Upper lobe of left lung (tissue), 4 donors: ENCODE results near the gene CHMP2A.

ENCODE experiments used
- EP300 ChIP-seq, 4 donors: sonication (generic); formaldehyde crosslinking; IDR thresholded peaks; one replicate each; pipeline ENCODE4 v1.5.1; 2017; ENCODE audit warnings: antibody characterized with exemption in 4 of 4, control low read depth in 2 of 4
- POLR2AphosphoS5 ChIP-seq, 2 donors: sonication (generic); formaldehyde crosslinking; IDR thresholded peaks; one replicate each; pipeline ENCODE4 v1.5.1; 2017; ENCODE audit warnings: antibody characterized with exemption in 2 of 2
- TF ChIP-seq, protein P1 (sequence below), 6 experiments: fragments of 450-650 bp in 4 of 6; fragments of 200-600 bp in 2 of 6; sonication (generic) in 2 of 6; IDR thresholded peaks; one replicate each; pipeline ENCODE4 v1.5.1; 2016 to 2019; ENCODE audit warnings: antibody characterized with exemption in 6 of 6

- TF ChIP-seq, protein P1, sequence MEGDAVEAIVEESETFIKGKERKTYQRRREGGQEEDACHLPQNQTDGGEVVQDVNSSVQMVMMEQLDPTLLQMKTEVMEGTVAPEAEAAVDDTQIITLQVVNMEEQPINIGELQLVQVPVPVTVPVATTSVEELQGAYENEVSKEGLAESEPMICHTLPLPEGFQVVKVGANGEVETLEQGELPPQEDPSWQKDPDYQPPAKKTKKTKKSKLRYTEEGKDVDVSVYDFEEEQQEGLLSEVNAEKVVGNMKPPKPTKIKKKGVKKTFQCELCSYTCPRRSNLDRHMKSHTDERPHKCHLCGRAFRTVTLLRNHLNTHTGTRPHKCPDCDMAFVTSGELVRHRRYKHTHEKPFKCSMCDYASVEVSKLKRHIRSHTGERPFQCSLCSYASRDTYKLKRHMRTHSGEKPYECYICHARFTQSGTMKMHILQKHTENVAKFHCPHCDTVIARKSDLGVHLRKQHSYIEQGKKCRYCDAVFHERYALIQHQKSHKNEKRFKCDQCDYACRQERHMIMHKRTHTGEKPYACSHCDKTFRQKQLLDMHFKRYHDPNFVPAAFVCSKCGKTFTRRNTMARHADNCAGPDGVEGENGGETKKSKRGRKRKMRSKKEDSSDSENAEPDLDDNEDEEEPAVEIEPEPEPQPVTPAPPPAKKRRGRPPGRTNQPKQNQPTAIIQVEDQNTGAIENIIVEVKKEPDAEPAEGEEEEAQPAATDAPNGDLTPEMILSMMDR (IDR thresholded peaks at IDR 0.05), result no peak
- TF ChIP-seq EP300 (IDR thresholded peaks at IDR 0.05) (no peak), POLR2AphosphoS5 (IDR thresholded peaks at IDR 0.05) (no peak)
Observed at GRCh38 chr19:58545286-58546018, 9.5 kb downstream of the CHMP2A start.
